Thyroid gland (tissue), 4 donors: ENCODE measurements around the gene SPEG. TPM values are rescaled to one million over a fixed set of nuclear protein-coding genes. Genes with fewer than 3 reads are reported as not detected.

ENCODE experiments used
- DNase-seq, 2 donors: peaks; one replicate each; pipeline ENCODE4 v3.0.0-alpha.2; 2019
- H3K27ac ChIP-seq, 3 donors: fragments of 200-600 bp; sonication (generic); 1 replicate in 2 of 3; 2 replicates in 1 of 3; pipeline ENCODE4 v1.5.1; 2016 to 2019; ENCODE audit warnings: mild to moderate bottlenecking in 1 of 3, moderate library complexity in 1 of 3
- H3K27me3 ChIP-seq: fragments of 200-600 bp; sonication (generic); one replicate; pipeline ENCODE4 v1.5.1; 2019
- H3K36me3 ChIP-seq, 2 donors: fragments of 200-600 bp; sonication (generic); one replicate each; pipeline ENCODE4 v1.5.1; 2016 to 2019
- H3K4me1 ChIP-seq, 2 donors: fragments of 200-600 bp; sonication (generic); one replicate each; pipeline ENCODE4 v1.5.1; 2017 to 2019
- H3K4me3 ChIP-seq, 3 donors: fragments of 200-600 bp; sonication (generic); replicated peaks in 1 of 3; 1 replicate in 2 of 3; 2 replicates in 1 of 3; pipeline ENCODE4 v1.5.1; 2016; ENCODE audit warnings: mild to moderate bottlenecking in 1 of 3
- H3K9me3 ChIP-seq: fragments of 200-600 bp; sonication (generic); one replicate; pipeline ENCODE4 v1.5.1; 2017
- CTCF ChIP-seq, 6 experiments: fragments of 200-600 bp in 3 of 6; fragments of 450-650 bp in 3 of 6; sonication (generic) in 3 of 6; IDR thresholded peaks; one replicate each; pipeline ENCODE4 v1.5.1; 2016 to 2019; ENCODE audit warnings: antibody characterized with exemption in 6 of 6, mild to moderate bottlenecking in 2 of 6, inconsistent platforms in 1 of 6, moderate library complexity in 1 of 6
- POLR2A ChIP-seq, 2 donors: fragments of 450-650 bp; IDR thresholded peaks; one replicate each; pipeline ENCODE4 v1.6.1; 2017; ENCODE audit warnings: antibody characterized with exemption in 2 of 2, mild to moderate bottlenecking in 2 of 2, moderate library complexity in 1 of 2
- WGBS, 2 donors: methylation state at CpG; one replicate each; pipeline ENCODE4 v1.1.5; 2017; 5-methylcytosine and 5-hydroxymethylcytosine counted together
- intact Hi-C: fragments of 100-400 bp; cut with DNase I; formaldehyde crosslinking; loops from one replicate; pipeline ENCODE4 v1.15.1; 2023
- total RNA-seq, 4 donors: library from RNA; depleted of rRNA; stranded (reverse); fragments of >200 nt; gene quantifications; one replicate each; pipeline ENCODE4 v1.2.3, GENCODE V29; 2016

SPEG gene
- total RNA-seq, 4 donors from 2014 or later: 1.9 to 3.5 (median 3.3) TPM

DNA sequence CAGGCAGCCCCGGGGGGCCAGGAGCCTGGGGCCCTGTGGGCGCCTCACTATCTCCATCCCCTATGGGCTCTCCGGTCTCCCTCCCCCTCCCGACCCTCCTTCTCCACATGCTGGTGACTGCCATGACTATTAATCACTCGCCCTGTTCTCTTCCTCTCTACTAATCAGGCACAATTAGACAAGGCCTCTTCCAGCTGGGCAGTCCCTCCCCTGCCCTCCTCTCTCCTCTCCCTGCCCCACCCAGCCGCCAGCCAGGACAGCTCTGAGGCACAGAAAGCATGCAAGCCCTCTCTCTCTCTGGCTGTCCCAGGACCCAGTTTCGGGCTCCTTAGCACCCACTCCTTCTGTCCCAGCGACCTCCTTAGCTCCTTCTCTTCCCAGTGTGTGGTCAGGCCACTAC lies 85.4 kb downstream of the SPEG start:
- peaks cover 10 to 16% of the 10 kb centered on the region in 2 donors for H3K4me1 ChIP-seq
- TF ChIP-seq CTCF (IDR thresholded peaks at IDR 0.05): no peak
- TF ChIP-seq POLR2A (IDR thresholded peaks at IDR 0.05): no peak
- no peaks in the 10 kb centered on the region for H3K36me3 ChIP-seq
- H3K9me3 ChIP-seq: no peaks in the 10 kb centered on the region
- H3K27ac ChIP-seq: no peak overlapping the region
- WGBS, 2 donors: 77 to 83% methylated on average over 8 of the region's 8 CpGs
- H3K4me3 ChIP-seq: no peak overlapping the region
- H3K27me3 ChIP-seq: peaks cover 18% of the 10 kb centered on the region
- no peak for DNase-seq
- intact Hi-C loops: no loop called here

GRCh38 chr2:219521066-219521880 lies 86.6 kb downstream of the SPEG start:
- TF ChIP-seq POLR2A (IDR thresholded peaks at IDR 0.05) (no peak), CTCF (IDR thresholded peaks at IDR 0.05) (peak in 4 of 6 experiments; percentile 14 to 47 (median 33))
- H3K9me3 ChIP-seq: no peaks in the 10 kb centered on the region
- H3K27ac ChIP-seq: no peak overlapping the region
- intact Hi-C loops: no loop called here
- peaks cover 18% of the 10 kb centered on the region for H3K27me3 ChIP-seq
- peaks cover 10 to 16% of the 10 kb centered on the region in 2 donors for H3K4me1 ChIP-seq
- DNase-seq: peak; percentile 13 to 40
- no peaks in the 10 kb centered on the region for H3K36me3 ChIP-seq
- 10 to 14% methylated on average over 13 to 14 of the region's 14 CpGs for WGBS, 2 donors
- H3K4me3 ChIP-seq: no peak overlapping the region

- TF ChIP-seq POLR2A (IDR thresholded peaks at IDR 0.05): no peak
- no peak for TF ChIP-seq CTCF (IDR thresholded peaks at IDR 0.05)
- H3K36me3 ChIP-seq: no peaks in the 10 kb centered on the region
- no peak overlapping the region for H3K4me3 ChIP-seq
- DNase-seq: no peak
- H3K4me1 ChIP-seq: peaks cover 10 to 16% of the 10 kb centered on the region in 2 donors
- WGBS, 2 donors: 4 to 5% methylated on average over 37 to 48 of the region's 70 CpGs
- H3K27ac ChIP-seq: no peak overlapping the region
- H3K27me3 ChIP-seq: peaks cover 18% of the 10 kb centered on the region
- H3K9me3 ChIP-seq: no peaks in the 10 kb centered on the region
- intact Hi-C loops: no loop called here
These were observed 87.7 kb downstream of the SPEG start for GRCh38 chr2:219522111-219523030.

DNA sequence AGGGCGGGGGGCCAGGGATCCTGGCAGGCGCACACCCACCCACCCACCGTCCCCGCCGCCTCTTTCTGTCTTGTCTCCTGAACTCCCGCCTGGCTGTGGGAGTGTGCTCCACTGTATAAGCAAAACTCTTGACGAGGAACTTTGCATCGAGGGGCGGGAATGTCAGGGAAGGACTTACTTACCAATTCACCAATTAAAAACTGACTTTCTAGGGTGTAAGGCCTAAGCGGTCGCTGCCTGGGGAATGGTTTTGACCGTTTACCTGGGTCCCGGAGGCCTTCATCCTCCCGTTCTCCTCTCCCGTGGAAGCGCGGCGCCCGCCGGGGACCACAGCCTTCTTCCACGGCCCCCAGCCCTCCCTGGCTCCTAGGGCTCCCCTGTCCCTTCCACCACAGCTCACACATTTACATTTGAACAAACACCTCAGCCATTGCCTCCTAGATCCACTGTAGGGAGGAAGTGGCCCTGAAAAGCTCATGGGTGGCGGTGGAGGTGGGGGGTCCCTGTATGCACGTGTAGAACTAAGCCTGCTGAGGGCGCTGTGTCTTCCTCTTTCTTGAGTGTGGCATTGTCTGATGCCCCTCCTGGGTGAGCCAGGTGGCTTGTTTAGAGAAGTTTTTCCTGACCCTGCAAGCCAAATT lies 88.5 kb downstream of the SPEG start:
- intact Hi-C loops: no loop called here
- no peaks in the 10 kb centered on the region for H3K36me3 ChIP-seq
- 15 to 27% methylated on average over 19 to 24 of the region's 24 CpGs for WGBS, 2 donors
- H3K4me1 ChIP-seq: peaks cover 10 to 16% of the 10 kb centered on the region in 2 donors
- no peak for DNase-seq
- TF ChIP-seq CTCF (IDR thresholded peaks at IDR 0.05) (no peak), POLR2A (IDR thresholded peaks at IDR 0.05) (no peak)
- H3K27me3 ChIP-seq: peaks cover 18% of the 10 kb centered on the region
- no peaks in the 10 kb centered on the region for H3K9me3 ChIP-seq
- H3K4me3 ChIP-seq: no peak overlapping the region
- H3K27ac ChIP-seq: no peak overlapping the region
